ENCODE measurements around the gene PTF1A. TPM values are rescaled to one million over a fixed set of nuclear protein-coding genes. Genes with fewer than 3 reads are reported as not detected.

The PTF1A gene
- total and polyA plus RNA-seq, 10 donors, result not detected

DNA sequence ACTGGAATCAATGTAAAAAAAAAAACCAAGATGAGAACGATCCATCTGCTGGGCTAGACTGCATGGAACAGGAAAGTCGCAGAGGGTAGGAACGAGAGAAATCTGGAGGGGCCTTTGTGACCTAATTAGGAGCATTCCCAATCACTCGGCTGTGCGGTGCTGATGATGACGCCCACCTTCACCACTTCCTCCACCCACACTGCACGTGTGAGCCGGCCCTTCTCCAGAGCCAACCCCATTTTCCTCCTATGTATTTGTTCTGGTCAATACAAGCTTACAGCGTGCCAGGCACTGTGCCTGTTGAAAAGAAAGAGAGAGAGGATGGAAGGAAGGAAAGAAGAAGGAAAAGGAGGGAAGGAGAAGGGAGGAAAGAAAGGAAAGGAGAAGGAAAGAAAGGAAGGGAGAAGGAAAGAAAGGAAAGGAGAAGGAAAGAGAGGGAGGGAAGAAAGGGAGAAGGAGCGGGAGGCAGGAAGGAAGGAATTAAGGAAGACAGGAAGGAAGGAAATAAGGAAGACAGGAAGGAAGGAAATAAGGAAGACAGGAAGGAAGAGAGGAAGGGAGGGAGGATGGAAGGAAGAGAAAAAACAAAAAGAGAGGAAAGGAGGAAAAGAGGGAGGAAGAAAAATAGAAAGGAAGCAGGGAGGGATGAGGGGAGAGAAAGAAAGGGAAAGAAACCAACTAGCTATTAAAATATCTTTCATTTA lies 35.5 kb upstream of the PTF1A start:
- no peak for TF ChIP-seq POLR2A (IDR thresholded peaks at IDR 0.05)
- TF ChIP-seq POLR2AphosphoS5 (IDR thresholded peaks at IDR 0.05), result no peak
- TF ChIP-seq, protein P1, sequence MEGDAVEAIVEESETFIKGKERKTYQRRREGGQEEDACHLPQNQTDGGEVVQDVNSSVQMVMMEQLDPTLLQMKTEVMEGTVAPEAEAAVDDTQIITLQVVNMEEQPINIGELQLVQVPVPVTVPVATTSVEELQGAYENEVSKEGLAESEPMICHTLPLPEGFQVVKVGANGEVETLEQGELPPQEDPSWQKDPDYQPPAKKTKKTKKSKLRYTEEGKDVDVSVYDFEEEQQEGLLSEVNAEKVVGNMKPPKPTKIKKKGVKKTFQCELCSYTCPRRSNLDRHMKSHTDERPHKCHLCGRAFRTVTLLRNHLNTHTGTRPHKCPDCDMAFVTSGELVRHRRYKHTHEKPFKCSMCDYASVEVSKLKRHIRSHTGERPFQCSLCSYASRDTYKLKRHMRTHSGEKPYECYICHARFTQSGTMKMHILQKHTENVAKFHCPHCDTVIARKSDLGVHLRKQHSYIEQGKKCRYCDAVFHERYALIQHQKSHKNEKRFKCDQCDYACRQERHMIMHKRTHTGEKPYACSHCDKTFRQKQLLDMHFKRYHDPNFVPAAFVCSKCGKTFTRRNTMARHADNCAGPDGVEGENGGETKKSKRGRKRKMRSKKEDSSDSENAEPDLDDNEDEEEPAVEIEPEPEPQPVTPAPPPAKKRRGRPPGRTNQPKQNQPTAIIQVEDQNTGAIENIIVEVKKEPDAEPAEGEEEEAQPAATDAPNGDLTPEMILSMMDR (IDR thresholded peaks at IDR 0.05 in 8 of 11, conservative IDR thresholded peaks at IDR 0.05 in 3 of 11), result no peak
- intact Hi-C loops (cut with DNase I; ENCODE audit: low total_unique reads), result no loop called here
- no peaks in the 10 kb centered on the region for H3K36me3 ChIP-seq
- 52 to 65% (median 55%) methylated on average over 10 of the region's 10 CpGs for WGBS, 5 donors
- peaks cover 0 to 17% (median 8%) of the 10 kb centered on the region in 6 donors for H3K4me1 ChIP-seq
- H3K9me3 ChIP-seq, result no peaks in the 10 kb centered on the region
- H3K4me3 ChIP-seq, result no peak overlapping the region
- peaks cover 0 to 45% (median 0%) of the 10 kb centered on the region in 7 donors for H3K27me3 ChIP-seq (replicated peaks in 1 of 7)
- no peak for DNase-seq
- H3K27ac ChIP-seq, result no peak overlapping the region

DNA sequence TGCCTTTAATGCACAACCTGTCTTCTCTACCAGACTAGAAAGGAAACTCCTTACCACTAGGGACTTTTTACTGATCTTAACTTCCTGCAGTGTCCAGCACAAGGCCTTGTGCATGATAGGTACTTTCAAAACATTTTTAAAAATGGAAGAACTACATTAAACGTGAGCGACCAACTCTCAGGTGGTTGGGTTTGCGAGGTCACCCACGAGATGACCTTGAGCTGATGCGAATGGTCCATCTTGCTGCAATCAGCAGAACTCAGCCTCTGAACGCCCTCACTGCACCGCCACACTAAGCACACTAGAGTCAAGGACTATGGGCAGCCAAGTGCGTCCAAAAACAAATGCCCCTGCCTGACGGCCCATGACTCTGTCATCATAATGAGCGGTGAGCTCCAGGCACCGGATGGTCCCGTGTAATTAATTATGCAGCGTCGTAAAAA lies 34.9 kb upstream of the PTF1A start:
- intact Hi-C loops (cut with DNase I; ENCODE audit: low total_unique reads), result no loop called here
- Histone ChIP-seq H3K27me3 (replicated peaks in 1 of 7) (peaks cover 0 to 42% (median 0%) of the 10 kb centered on the region in 7 donors), H3K27ac (no peak overlapping the region), H3K4me1 (peaks cover 0 to 17% (median 8%) of the 10 kb centered on the region in 6 donors), H3K4me3 (peak overlapping the region in 1 of 8 donors; percentile 2), H3K36me3 (no peaks in the 10 kb centered on the region), H3K9me3 (no peaks in the 10 kb centered on the region)
- TF ChIP-seq, protein P1 (IDR thresholded peaks at IDR 0.05 in 8 of 11, conservative IDR thresholded peaks at IDR 0.05 in 3 of 11), result no peak
- TF ChIP-seq POLR2AphosphoS5 (IDR thresholded peaks at IDR 0.05) (no peak), POLR2A (IDR thresholded peaks at IDR 0.05) (no peak)
- no peak for DNase-seq
- 46 to 57% (median 47%) methylated on average over 14 of the region's 14 CpGs for WGBS, 5 donors

DNA sequence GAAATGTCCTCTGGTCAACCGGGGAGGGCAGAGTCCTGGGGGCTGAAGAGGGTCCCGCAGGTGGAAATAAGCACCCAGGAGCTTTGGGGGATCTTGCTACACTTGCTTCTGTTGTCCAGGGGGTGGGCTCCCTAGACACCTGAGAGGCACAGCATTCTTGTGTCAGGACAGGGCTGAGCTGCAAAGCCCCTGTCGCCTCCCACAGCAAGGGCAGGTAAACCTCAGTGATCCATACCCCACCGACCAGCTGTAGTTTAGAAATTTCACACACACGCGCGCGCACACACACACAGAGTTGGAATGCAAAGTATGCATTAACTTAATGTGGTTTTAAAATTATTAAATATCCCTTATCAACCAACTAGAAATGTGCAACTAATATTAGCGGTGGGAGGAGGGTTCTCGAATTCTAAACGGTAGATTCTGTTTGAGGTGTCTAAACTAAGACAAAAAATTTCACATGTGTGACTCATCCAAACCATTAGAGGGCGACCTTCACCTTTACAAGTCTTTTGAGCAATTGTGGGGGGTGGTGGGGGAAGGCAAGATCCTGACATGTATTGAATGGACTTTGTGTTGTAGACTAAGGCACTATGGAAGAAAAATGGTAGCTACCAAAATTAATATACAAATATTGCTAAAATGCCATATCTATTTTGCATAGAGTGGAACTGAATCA lies 34.3 kb upstream of the PTF1A start:
- Histone ChIP-seq H3K4me1 (peaks cover 0 to 17% (median 8%) of the 10 kb centered on the region in 6 donors), H3K27ac (no peak overlapping the region), H3K27me3 (replicated peaks in 1 of 7) (peaks cover 0 to 42% (median 0%) of the 10 kb centered on the region in 7 donors), H3K9me3 (no peaks in the 10 kb centered on the region), H3K36me3 (no peaks in the 10 kb centered on the region), H3K4me3 (peak overlapping the region in 1 of 8 donors; percentile 38)
- WGBS, 5 donors, result 38 to 48% (median 45%) methylated on average over 12 of the region's 12 CpGs
- DNase-seq, result no peak
- intact Hi-C loops (cut with DNase I; ENCODE audit: low total_unique reads), result no loop called here
- TF ChIP-seq POLR2AphosphoS5 (IDR thresholded peaks at IDR 0.05), result no peak

DNA sequence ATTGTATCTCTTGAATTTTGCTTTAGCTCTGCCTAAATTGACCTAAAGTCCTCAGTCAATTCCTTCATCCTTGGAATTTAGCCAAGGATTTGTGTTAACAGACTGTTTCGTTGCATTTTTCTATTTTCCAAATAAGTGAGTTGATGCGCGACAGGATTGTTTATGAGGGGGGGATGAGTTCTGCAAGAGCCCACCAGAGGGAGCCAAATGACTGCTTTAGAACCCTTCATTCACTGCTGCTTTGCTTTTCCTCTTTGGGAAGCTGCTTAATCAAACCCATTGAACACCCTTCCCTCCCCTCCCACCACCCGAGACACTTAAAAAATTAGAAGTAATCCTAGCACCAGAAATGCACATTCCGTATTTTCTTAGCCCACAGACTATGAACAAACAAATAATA lies 33.7 kb upstream of the PTF1A start:
- no peaks in the 10 kb centered on the region for H3K9me3 ChIP-seq
- H3K4me3 ChIP-seq, result peak overlapping the region in 1 of 8 donors; percentile 38
- H3K36me3 ChIP-seq, result no peaks in the 10 kb centered on the region
- TF ChIP-seq, protein P1 (IDR thresholded peaks at IDR 0.05 in 8 of 11, conservative IDR thresholded peaks at IDR 0.05 in 3 of 11), result peak; percentile 54 to 84 (median 75)
- TF ChIP-seq POLR2A (IDR thresholded peaks at IDR 0.05), result no peak
- no peak for DNase-seq
- intact Hi-C loops (cut with DNase I; ENCODE audit: low total_unique reads), result no loop called here
- 2 to 6% (median 3%) methylated on average over 5 of the region's 5 CpGs for WGBS, 5 donors
- peaks cover 0 to 46% (median 0%) of the 10 kb centered on the region in 7 donors for H3K27me3 ChIP-seq (replicated peaks in 1 of 7)
- no peak overlapping the region for H3K27ac ChIP-seq
- peaks cover 0 to 17% (median 8%) of the 10 kb centered on the region in 6 donors for H3K4me1 ChIP-seq

Measured in spleen (tissue), 11 donors.